K562 (cell line): ENCODE data around the gene PEPD. TPM values are rescaled to one million over a fixed set of nuclear protein-coding genes. Genes with fewer than 3 reads are reported as not detected.

ENCODE experiments used
- ATAC-seq: fragments of 200-7000 bp; cut with Tn5 transposase; 3 replicates; pipeline ENCODE4 v1.9.1; 2020; ENCODE audit warnings: moderate library complexity
- Bru-seq: library from RNA; stranded (reverse); fragments of 400-500 nt; gene quantifications from one replicate; lab custom pipeline; 2021; lab: Mats Ljungman, UMichigan
- BruChase-seq, 2 experiments: library from RNA; stranded (reverse); fragments of 400-500 nt; gene quantifications; one replicate each; lab custom pipeline; 2021; lab: Mats Ljungman, UMichigan
- BruUV-seq: library from RNA; stranded (reverse); fragments of 400-500 nt; replicated peaks from 2 replicates; lab custom pipeline; 2021; lab: Mats Ljungman, UMichigan
- CTCF ChIA-PET: fragments of 300-600 bp; formaldehyde crosslinking; extraction: SDS; loops from one replicate; lab custom pipeline; 2021; ENCODE audit warnings: low intra/inter-chr PET ratio; lab: Yijun Ruan, JAX
- POLR2A ChIA-PET: fragments of 300-600, 350-650 bp; sonication (Branson Sonifier 250); formaldehyde crosslinking; extraction: SDS; loops from one replicate; lab custom pipeline; 2021; ENCODE audit warnings: antibody characterized with exemption, inconsistent platforms; lab: Yijun Ruan, JAX
- DNase-seq, 4 experiments: peaks; one replicate each; pipeline versions ENCODE4 v3.0.0 to v3.0.0-alpha.2; 2011 to 2018; ENCODE audit warnings: low spot score in 3 of 4, mixed read lengths in 3 of 4; ENCODE audit errors: extremely low read depth in 1 of 4
- FAIRE-seq: peaks from 2 replicates; lab custom pipeline; 2011; peaks lifted over from hg19 to GRCh38; lab: Jason Lieb, UNC
- H2AFZ ChIP-seq: 2 replicates; pipeline ENCODE4 v1.6.0; 2011; ENCODE audit warnings: low read depth, low read length, control low read depth, inconsistent platforms
- H3K27ac ChIP-seq: fragments of 200-600 bp; 3 replicates; pipeline ENCODE4 v1.8.0; 2011; ENCODE audit warnings: low read depth, mild to moderate bottlenecking, control low read depth, inconsistent platforms, low read length, moderate library complexity, mixed read lengths; ENCODE audit errors: extremely low read depth
- H3K27me3 ChIP-seq, 2 experiments: fragments of 300-600 bp in 1 of 2; 2 replicates in 1 of 2; 3 replicates in 1 of 2; pipeline versions ENCODE4 v1.6.0 to v1.8.0; 2011; ENCODE audit warnings: inconsistent platforms in 2 of 2, low read length in 2 of 2, mild to moderate bottlenecking in 1 of 2, mixed read lengths in 1 of 2, moderate library complexity in 1 of 2; ENCODE audit not compliant: control insufficient read depth in 2 of 2, insufficient read depth in 2 of 2
- H3K36me3 ChIP-seq: fragments of 300-600 bp; 3 replicates; pipeline ENCODE4 v1.8.0; 2011; ENCODE audit warnings: mild to moderate bottlenecking, low read length, inconsistent platforms; ENCODE audit not compliant: control insufficient read depth, insufficient read depth
- H3K4me1 ChIP-seq, 2 experiments: fragments of 200-600 bp in 1 of 2; replicated peaks in 1 of 2; 2 replicates in 1 of 2; 3 replicates in 1 of 2; pipeline versions ENCODE4 v1.5.1 to v1.8.0; 2011; ENCODE audit warnings: inconsistent platforms in 2 of 2, low read length in 2 of 2, mild to moderate bottlenecking in 1 of 2, mixed read lengths in 1 of 2, moderate library complexity in 1 of 2; ENCODE audit not compliant: control insufficient read depth in 2 of 2, insufficient read depth in 2 of 2
- H3K4me2 ChIP-seq: 2 replicates; pipeline ENCODE4 v1.6.1; 2011; ENCODE audit warnings: low read length, control low read depth, inconsistent platforms, mixed read lengths; ENCODE audit not compliant: insufficient read depth
- H3K4me3 ChIP-seq: fragments of 200-600 bp; sonication (generic), shearing (Covaris generic); 2 replicates; pipeline ENCODE4 v1.5.1; 2016; ENCODE audit warnings: control low read depth, inconsistent platforms
- H3K79me2 ChIP-seq: fragments of 200-600 bp; 3 replicates; pipeline ENCODE4 v1.8.0; 2011; ENCODE audit warnings: low read length, inconsistent platforms; ENCODE audit not compliant: control insufficient read depth, insufficient read depth
- H3K9ac ChIP-seq, 2 experiments: 2 replicates each; pipeline versions ENCODE4 v1.6.0 to v1.6.1; 2011; ENCODE audit warnings: low read depth in 2 of 2, low read length in 2 of 2, control low read depth in 1 of 2, inconsistent platforms in 1 of 2, mild to moderate bottlenecking in 1 of 2, mixed read lengths in 1 of 2; ENCODE audit not compliant: insufficient read depth in 1 of 2
- H3K9me1 ChIP-seq: one replicate; pipeline ENCODE4 v1.6.0; 2011; ENCODE audit warnings: inconsistent platforms, mild to moderate bottlenecking, low read length, moderate library complexity; ENCODE audit not compliant: control insufficient read depth, insufficient read depth
- H3K9me3 ChIP-seq: replicated peaks from 2 replicates; pipeline ENCODE4 v1.5.1; 2011; ENCODE audit warnings: low read depth, low read length, inconsistent platforms; ENCODE audit not compliant: control insufficient read depth, insufficient read depth
- H4K20me1 ChIP-seq: replicated peaks from 2 replicates; pipeline ENCODE4 v1.6.1; 2011; ENCODE audit warnings: low read length, inconsistent platforms, mixed read lengths; ENCODE audit not compliant: control insufficient read depth, insufficient read depth
- CXXC5 ChIP-seq: fragments of 250-450 bp; sonication (Bioruptor Pico); IDR thresholded peaks from 2 replicates; pipeline ENCODE4 v1.8.0; 2022; ENCODE audit warnings: inconsistent platforms, mild to moderate bottlenecking, moderate library complexity
- NONO ChIP-seq, 2 experiments: fragments of 200-400 bp in 1 of 2; fragments of 450-650 bp in 1 of 2; formaldehyde crosslinking in 1 of 2; IDR thresholded peaks; 2 replicates each; pipeline ENCODE4 v1.6.1; 2017; ENCODE audit warnings: low read depth in 2 of 2, mild to moderate bottlenecking in 2 of 2, moderate library complexity in 2 of 2, low read length in 1 of 2
- POLR2AphosphoS5 ChIP-seq: IDR thresholded peaks from 2 replicates; pipeline ENCODE4 v1.6.1; 2011; ENCODE audit warnings: mild to moderate bottlenecking, low read depth, low read length, moderate library complexity; ENCODE audit not compliant: control insufficient read depth, insufficient read depth
- WGBS: fragments of 100-300 bp; shearing (Covaris generic); methylation state at CpG from one replicate; pipeline ENCODE4 v1.1.6; 2016; ENCODE audit warnings: low coverage, mixed read lengths; ENCODE audit not compliant: insufficient coverage; ENCODE audit errors: missing lambda C conversion rate; 5-methylcytosine and 5-hydroxymethylcytosine counted together
- in situ Hi-C: fragments of 300-500 bp; cut with MboI; formaldehyde crosslinking; loops from 4 replicates; pipeline ENCODE4 v1.15.0; 2018; ENCODE audit warnings: inconsistent platforms, mixed read lengths
- intact Hi-C: fragments of 100-400 bp; cut with micrococcal nuclease; formaldehyde crosslinking; loops from 2 replicates; pipeline ENCODE4 v1.14.2; 2022
- long read RNA-seq, 3 experiments: library from polyadenylated mRNA in 2 of 3; library from RNA in 1 of 3; unstranded in 2 of 3; stranded (forward) in 1 of 3; transcript quantifications; one replicate each; pipeline ENCODE4 v2.0.0, GENCODE V29; 2019 to 2022
- polyA minus RNA-seq, 3 experiments: library from RNA; depleted of rRNA, polyadenylated mRNA; stranded (reverse); fragments of >200 nt; gene quantifications; 2 replicates each; pipeline ENCODE4 v1.2.3, GENCODE V29; 2011
- polyA plus RNA-seq, 8 experiments: library from polyadenylated mRNA; depleted of rRNA in 4 of 8; stranded (reverse) in 5 of 8; unstranded in 3 of 8; fragments of >200 nt; fragmentation: Nextera tagmentation in 2 of 8; fragmentation: Illumina TruSeq in 1 of 8; extraction: Ambion mirVana in 2 of 8; extraction: Trizol in 1 of 8; gene quantifications; 2 replicates each; pipeline versions ENCODE4 v1.2.1 to v1.2.3, GENCODE V29; 2011 to 2014; ENCODE audit warnings: inconsistent platforms in 1 of 8, missing spikeins in 1 of 8
- total RNA-seq, 7 experiments: library from RNA; depleted of rRNA in 6 of 7; stranded (reverse); fragments of >200 nt in 6 of 7; fragmentation: Illumina TruSeq in 2 of 7; extraction: Trizol in 2 of 7; gene quantifications; 2 replicates each; pipeline versions ENCODE4 v1.2.1 to v1.2.3, GENCODE V29; 2011 to 2021; ENCODE audit warnings: low replicate concordance in 1 of 7
- TF ChIP-seq, protein P1 (sequence below): sonication (generic); formaldehyde crosslinking; IDR thresholded peaks from 2 replicates; pipeline ENCODE4 v1.9.0; 2022; ENCODE audit warnings: mild to moderate bottlenecking, missing genetic modification reagents

Gene PEPD
- 9.8 and 14.8 TPM in 2 replicates for total RNA-seq (2011; cell fraction: chromatin; rRNA removed; ENCODE audit: low replicate concordance)
- 9.5 and 12.1 TPM in 2 replicates for total RNA-seq (2011; cell fraction: nucleolus; rRNA removed)
- 7.6 and 9.6 TPM in 2 replicates for total RNA-seq (2011; cell fraction: nucleoplasm; rRNA removed)
- total RNA-seq (2014; rRNA removed) (14.8 and 16.0 TPM in 2 replicates), total RNA-seq (2014; rRNA removed; fragmentation: Illumina TruSeq; extraction: Trizol) (12.4 and 12.8 TPM in 2 replicates), total RNA-seq (2015; rRNA removed; fragmentation: Illumina TruSeq; extraction: Trizol) (14.4 and 14.6 TPM in 2 replicates), total RNA-seq (2021) (18.3 and 19.2 TPM in 2 replicates), polyA plus RNA-seq (2011; rRNA removed) (13.8 and 18.9 TPM in 2 replicates), polyA plus RNA-seq (2014; fragmentation: Illumina TruSeq; extraction: Trizol) (12.8 and 18.0 TPM in 2 replicates), polyA plus RNA-seq (2014; fragmentation: Nextera tagmentation; extraction: Ambion mirVana) (1 to 10 TPM; 1.3 to 3.0 TPM), polyA plus RNA-seq (2014; rRNA removed) (18.6 and 23.2 TPM in 2 replicates), polyA minus RNA-seq (2011; rRNA and poly(A)+ RNA removed) (8.9 and 13.7 TPM in 2 replicates), Bru-seq, nascent RNA (percentile 46 among the genes with signal in this experiment), BruChase-seq, experiment 1, labeled RNA remaining after a 2-hour chase (percentile 37 among the genes with signal in this experiment), BruChase-seq, experiment 2, labeled RNA remaining after a 6-hour chase (percentile 39 among the genes with signal in this experiment)
- 18.5 and 48.9 TPM in 2 replicates for polyA plus RNA-seq (2011; cell fraction: cytosol; rRNA removed)
- polyA plus RNA-seq (2011; cell fraction: nucleus; rRNA removed): 8.5 and 13.7 TPM in 2 replicates
- 20.5 and 25.4 TPM in 2 replicates for polyA plus RNA-seq (2012)
- polyA minus RNA-seq (2011; cell fraction: cytosol; rRNA and poly(A)+ RNA removed): 9.4 and 10.6 TPM in 2 replicates
- 5.8 and 6.3 TPM in 2 replicates for polyA minus RNA-seq (2011; cell fraction: nucleus; rRNA and poly(A)+ RNA removed)
- long read RNA-seq, experiment 1, transcript PEPD-201 (15 exons, 1,910 nt): major isoform, 31 of 60 reads
- long read RNA-seq, experiment 1, partial matches to known transcripts: 15 of 60 reads
- long read RNA-seq, experiment 1, other reads (novel, unspliced or antisense): 14 of 60 reads
- long read RNA-seq, experiment 2, transcript PEPD-201 (15 exons, 1,910 nt): major isoform, 13 of 22 reads
- long read RNA-seq, experiment 2, partial matches to known transcripts: 5 of 22 reads
- long read RNA-seq, experiment 2, other reads (novel, unspliced or antisense): 4 of 22 reads
- long read RNA-seq, experiment 3, transcript PEPD-201 (15 exons, 1,910 nt): major isoform, 27 of 32 reads
- long read RNA-seq, experiment 3, partial matches to known transcripts: 0 of 32 reads
- long read RNA-seq, experiment 3, other reads (novel, unspliced or antisense): 5 of 32 reads

DNA sequence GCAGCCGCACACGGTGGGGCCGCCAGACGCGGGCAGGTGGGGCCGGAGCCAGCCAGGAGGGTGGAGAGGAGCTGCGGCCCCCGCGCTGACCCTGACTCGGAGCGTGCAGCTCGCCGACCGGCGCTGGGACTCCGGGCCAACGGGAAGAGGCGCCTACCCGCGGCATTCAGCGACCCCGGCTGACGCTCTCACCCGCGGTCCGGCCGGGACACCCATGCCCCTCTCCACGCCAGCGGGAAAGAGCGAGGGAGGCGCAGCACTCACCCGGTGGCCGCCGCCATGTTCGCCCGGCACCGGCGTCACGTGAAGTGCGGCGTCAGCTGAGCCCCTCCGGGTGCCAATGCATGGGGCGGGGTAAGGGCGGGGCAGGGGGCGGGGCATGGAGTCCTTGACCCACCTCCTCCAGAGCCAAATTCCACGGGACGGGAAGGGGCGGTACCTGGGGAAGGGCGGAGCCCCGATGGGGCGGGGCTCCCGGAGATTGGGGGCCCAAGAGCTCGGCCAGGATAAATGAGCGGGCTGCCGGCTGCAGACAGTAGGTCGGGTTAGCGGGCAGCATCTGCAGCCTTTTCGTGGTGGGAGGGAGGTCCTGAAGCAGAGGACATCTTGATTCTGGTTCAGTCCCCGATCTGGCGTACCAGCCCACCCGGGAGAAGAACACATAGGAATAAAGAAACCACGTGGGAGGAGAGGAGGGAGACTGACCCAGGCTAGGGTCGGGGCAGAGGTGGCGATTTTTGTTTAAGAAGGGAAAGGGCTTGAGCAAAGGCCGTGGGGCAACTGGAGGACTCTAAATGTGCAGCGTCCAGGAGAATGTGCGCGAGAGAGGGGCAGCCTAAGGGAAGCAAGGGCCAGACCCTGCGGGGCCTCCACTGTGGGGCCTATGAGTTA is at the start of gene PEPD:
Gene PEPD, minus strand, starts transcription at position 312 of the 891 bp plus-strand sequence. Its CDS starts 31 bp downstream, at position 281.
- Histone ChIP-seq H4K20me1 (peaks cover 6% of the 10 kb centered on the region; the same call in 1 of the 2 replicates), H3K27ac (no peak within 1 kb of the TSS), H3K9me3 (no peaks in the 10 kb centered on the region), H3K9me1 (no peaks in the 10 kb centered on the region), H3K4me2 (peak within 1 kb of the TSS; percentile 81), H3K36me3 (no peaks in the 10 kb centered on the region), H3K27me3 (peaks cover 0 to 22% of the 10 kb centered on the region in 2 experiments; a peak in 4 of 5 replicates), H3K9ac (peak within 1 kb of the TSS; percentile 66 to 92), H2AFZ (peak within 1 kb of the TSS; percentile 95), H3K4me1 (peaks cover 2 to 14% of the 10 kb centered on the region in 2 experiments; a peak in 2 of 5 replicates), H3K79me2 (no peaks in the 10 kb centered on the region), H3K4me3 (peak within 1 kb of the TSS; percentile 65)
- intact Hi-C loops: no loop called here
- DNase-seq (peak; percentile 90 to 99 (median 98)), ATAC-seq (peak; percentile 99), FAIRE-seq (peak; percentile 82)
- ChIA-PET POLR2A (interaction anchor here (0.6 to 2.1 kb wide), 5 partner anchors 8 to 22 kb away, joined by 3 to 6 read pairs (median 4); no protein-coding TSS in a partner anchor), CTCF (no interaction called here)
- 8% methylated on average over 49 of the region's 69 CpGs for WGBS
- in situ Hi-C loops: no loop called here
- BruUV-seq: no TSS peak
- TF ChIP-seq NONO (IDR thresholded peaks at IDR 0.05; ENCODE audit: low read depth in 2 of 2, low read length in 1 of 2): peak in 1 of 2 experiments; percentile 86; a peak in 2 of 4 replicates
- peak; percentile 63 for TF ChIP-seq CXXC5 (CRISPR knock-in tag)
- TF ChIP-seq, protein P1, sequence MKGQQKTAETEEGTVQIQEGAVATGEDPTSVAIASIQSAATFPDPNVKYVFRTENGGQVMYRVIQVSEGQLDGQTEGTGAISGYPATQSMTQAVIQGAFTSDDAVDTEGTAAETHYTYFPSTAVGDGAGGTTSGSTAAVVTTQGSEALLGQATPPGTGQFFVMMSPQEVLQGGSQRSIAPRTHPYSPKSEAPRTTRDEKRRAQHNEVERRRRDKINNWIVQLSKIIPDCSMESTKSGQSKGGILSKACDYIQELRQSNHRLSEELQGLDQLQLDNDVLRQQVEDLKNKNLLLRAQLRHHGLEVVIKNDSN: peak; percentile 96
- TF ChIP-seq POLR2AphosphoS5: peak; percentile 43; the same call in 1 of the 2 replicates
